Measurements from ENCODE around the gene IL18. TPM values are rescaled to one million over a fixed set of nuclear protein-coding genes. Genes with fewer than 3 reads are reported as not detected.

The IL18 gene
- total RNA-seq, 1 donor from 2014 or later: 5.3 TPM

GRCh38 chr11:112134473-112134872 lies 29.4 kb downstream of the IL18 start:
- FAIRE-seq (no peak), DNase-seq (ENCODE audit: low read depth) (no peak)
- Mint-ChIP-seq H3K27me3 (ENCODE audit: low read depth, unreplicated experiment) (no peaks in the 10 kb centered on the region), H3K27ac (ENCODE audit: unreplicated experiment) (no peak overlapping the region), H3K36me3 (ENCODE audit: low read depth, unreplicated experiment) (no peaks in the 10 kb centered on the region), H3K4me3 (ENCODE audit: unreplicated experiment) (no peak overlapping the region), H3K4me1 (ENCODE audit: low read depth, unreplicated experiment) (peaks cover 4% of the 10 kb centered on the region), H3K9me3 (ENCODE audit: unreplicated experiment) (no peaks in the 10 kb centered on the region)
- no peak overlapping the region for H3K4me3 ChIP-seq (ENCODE audit: insufficient read depth, low read depth, low read length)
- no peaks in the 10 kb centered on the region for H3K4me1 ChIP-seq (ENCODE audit: insufficient read depth, low read length)
- H3K79me2 ChIP-seq (ENCODE audit: insufficient read depth, low read length): no peaks in the 10 kb centered on the region
- H3K9me3 ChIP-seq (ENCODE audit: insufficient read depth, low read depth, low read length): no peaks in the 10 kb centered on the region
- no peak overlapping the region for H2AFZ ChIP-seq (ENCODE audit: low read depth, low read length)
- H3K4me2 ChIP-seq (ENCODE audit: low read length): no peak overlapping the region
- no peaks in the 10 kb centered on the region for H3K36me3 ChIP-seq (ENCODE audit: insufficient read depth, low read length)
- TF ChIP-seq CTCF (IDR thresholded peaks at IDR 0.05; ENCODE audit: insufficient read depth, low read depth, low read length) (no peak), EZH2 (IDR thresholded peaks at IDR 0.05; ENCODE audit: insufficient read depth, low read length) (no peak)
- H3K27ac ChIP-seq (ENCODE audit: low read depth, low read length): no peak overlapping the region
- H3K9ac ChIP-seq (ENCODE audit: low read length): no peak overlapping the region
- no peaks in the 10 kb centered on the region for H3K27me3 ChIP-seq (ENCODE audit: insufficient read depth, low read length)
- H4K20me1 ChIP-seq (ENCODE audit: insufficient read depth, low read length): no peaks in the 10 kb centered on the region

GRCh38 chr11:112132737-112133136 lies 31.2 kb downstream of the IL18 start:
- no peak overlapping the region for H3K27ac ChIP-seq (ENCODE audit: low read depth, low read length)
- H3K9me3 Mint-ChIP-seq (ENCODE audit: unreplicated experiment): no peaks in the 10 kb centered on the region

More at GRCh38 chr11:112132737-112133136, 31.2 kb downstream of the IL18 start:
- H3K27me3 Mint-ChIP-seq (ENCODE audit: low read depth, unreplicated experiment): no peaks in the 10 kb centered on the region
- FAIRE-seq (no peak), DNase-seq (ENCODE audit: low read depth) (no peak)
- H3K4me1 ChIP-seq (ENCODE audit: insufficient read depth, low read length): peaks cover 6% of the 10 kb centered on the region
- H3K36me3 Mint-ChIP-seq (ENCODE audit: low read depth, unreplicated experiment): no peaks in the 10 kb centered on the region
- H3K4me2 ChIP-seq (ENCODE audit: low read length): no peak overlapping the region
- no peaks in the 10 kb centered on the region for H3K79me2 ChIP-seq (ENCODE audit: insufficient read depth, low read length)
- no peaks in the 10 kb centered on the region for H4K20me1 ChIP-seq (ENCODE audit: insufficient read depth, low read length)
- no peak overlapping the region for H3K27ac Mint-ChIP-seq (ENCODE audit: unreplicated experiment)
- H3K36me3 ChIP-seq (ENCODE audit: insufficient read depth, low read length): no peaks in the 10 kb centered on the region
- H3K9me3 ChIP-seq (ENCODE audit: insufficient read depth, low read depth, low read length): no peaks in the 10 kb centered on the region
- TF ChIP-seq CTCF (IDR thresholded peaks at IDR 0.05; ENCODE audit: insufficient read depth, low read depth, low read length) (no peak), EZH2 (IDR thresholded peaks at IDR 0.05; ENCODE audit: insufficient read depth, low read length) (no peak)
- H3K9ac ChIP-seq (ENCODE audit: low read length): no peak overlapping the region
- peaks cover 14% of the 10 kb centered on the region for H3K4me1 Mint-ChIP-seq (ENCODE audit: low read depth, unreplicated experiment)
- no peak overlapping the region for H3K4me3 ChIP-seq (ENCODE audit: insufficient read depth, low read depth, low read length)
- H3K4me3 Mint-ChIP-seq (ENCODE audit: unreplicated experiment): no peak overlapping the region
- no peaks in the 10 kb centered on the region for H3K27me3 ChIP-seq (ENCODE audit: insufficient read depth, low read length)
- no peak overlapping the region for H2AFZ ChIP-seq (ENCODE audit: low read depth, low read length)
